Stimulated activated CD8-positive, alpha-beta memory T cell treated with anti-CD3 and anti-CD28 coated beads, Interleukin-7, amount 100 ng/mL, for 24 hours (primary cell): ENCODE measurements around the gene OR1F1.
"Not testable (repeated sequence)": the region's sequence is repeated elsewhere in the genome, so short reads cannot be mapped to it uniquely, and the experiment has no call there.

ENCODE experiments used
- DNase-seq: peaks from one replicate; pipeline ENCODE4 v3.0.0-alpha.2; 2020; ENCODE audit warnings: low read depth

The OR1F1 gene

DNA sequence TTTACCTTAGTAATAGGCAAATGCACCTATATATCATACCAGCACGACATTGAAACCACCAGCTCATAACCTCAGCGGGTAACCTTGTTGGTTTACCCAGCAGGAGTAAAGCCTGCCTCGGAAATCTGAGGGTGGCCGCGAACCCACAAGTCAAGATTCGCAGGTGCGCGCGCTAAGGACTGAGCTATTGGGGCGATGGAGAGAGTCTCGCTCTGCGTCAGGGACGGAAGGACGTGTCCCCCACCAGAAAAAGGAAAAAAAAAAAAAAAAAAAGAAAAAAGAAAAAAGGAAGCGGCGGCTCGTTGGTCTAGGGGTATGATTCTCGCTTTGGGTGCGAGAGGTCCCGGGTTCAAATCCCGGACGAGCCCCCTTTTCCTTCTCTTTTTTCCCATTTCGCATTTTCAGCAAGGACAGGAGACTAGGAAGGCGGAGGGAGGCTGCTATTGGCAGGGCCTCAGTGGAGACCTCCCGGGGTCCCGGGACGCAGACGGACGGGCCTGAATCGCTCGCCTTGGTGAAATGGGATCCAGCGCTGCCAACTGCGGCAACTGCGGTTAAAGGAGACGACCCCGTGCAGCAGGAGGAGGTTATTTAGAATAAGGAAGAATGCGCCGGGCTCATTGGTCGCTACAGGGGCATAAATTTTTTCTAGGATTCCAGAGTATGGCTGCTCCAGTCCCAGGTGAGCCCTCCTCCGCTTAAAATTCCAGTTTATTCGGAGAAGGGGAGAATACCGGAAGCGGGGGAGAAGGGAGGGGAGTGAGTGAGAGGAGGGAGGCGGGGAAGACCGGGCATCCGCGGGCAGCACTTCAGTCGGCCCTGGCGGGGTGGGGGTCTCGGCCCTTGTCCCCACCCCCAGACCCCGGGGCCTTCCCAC is at the start of gene OR1F1:
OR1F1 (plus strand) TSS at position 407 of the 877 bp plus-strand sequence.
- DNase-seq = no peak

- DNase-seq = no peak
These were observed 49.7 kb upstream of the OR1F1 start for GRCh38 chr16:3138342-3138741.

DNA sequence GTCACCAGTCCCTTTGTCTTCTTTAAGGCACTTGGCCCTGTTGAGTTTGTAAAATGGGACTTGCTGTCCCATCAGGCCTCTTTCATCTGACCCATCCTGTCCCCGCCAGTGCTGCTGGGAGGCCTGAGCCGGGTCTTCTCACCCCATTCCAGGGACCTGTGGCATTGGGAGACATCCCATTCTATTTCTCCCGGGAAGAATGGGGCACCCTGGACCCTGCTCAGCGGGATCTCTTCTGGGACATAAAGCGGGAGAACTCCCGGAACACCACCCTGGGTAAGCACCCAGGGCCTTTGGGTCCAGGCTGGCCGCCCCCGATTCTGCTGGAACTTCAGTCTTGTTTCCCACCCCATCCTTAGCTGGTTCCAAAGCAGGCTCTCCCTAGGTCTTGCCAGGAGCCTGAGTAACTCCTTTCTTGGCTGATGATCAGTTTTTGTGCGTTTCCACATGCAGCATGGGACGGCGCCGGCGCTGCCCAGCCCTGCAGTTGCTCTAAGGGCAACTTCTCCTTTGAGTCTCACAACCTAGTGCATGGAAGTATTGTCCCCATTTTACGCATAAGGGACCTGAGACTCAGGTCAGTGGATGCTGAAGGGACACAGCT is 49.1 kb upstream of the OR1F1 start:
- no peak for DNase-seq

- not testable (repeated sequence) for DNase-seq
These were observed 48.4 kb upstream of the OR1F1 start for GRCh38 chr16:3139561-3139960.

- DNase-seq = no peak
These were observed 47.2 kb upstream of the OR1F1 start for GRCh38 chr16:3140603-3141427.

DNA sequence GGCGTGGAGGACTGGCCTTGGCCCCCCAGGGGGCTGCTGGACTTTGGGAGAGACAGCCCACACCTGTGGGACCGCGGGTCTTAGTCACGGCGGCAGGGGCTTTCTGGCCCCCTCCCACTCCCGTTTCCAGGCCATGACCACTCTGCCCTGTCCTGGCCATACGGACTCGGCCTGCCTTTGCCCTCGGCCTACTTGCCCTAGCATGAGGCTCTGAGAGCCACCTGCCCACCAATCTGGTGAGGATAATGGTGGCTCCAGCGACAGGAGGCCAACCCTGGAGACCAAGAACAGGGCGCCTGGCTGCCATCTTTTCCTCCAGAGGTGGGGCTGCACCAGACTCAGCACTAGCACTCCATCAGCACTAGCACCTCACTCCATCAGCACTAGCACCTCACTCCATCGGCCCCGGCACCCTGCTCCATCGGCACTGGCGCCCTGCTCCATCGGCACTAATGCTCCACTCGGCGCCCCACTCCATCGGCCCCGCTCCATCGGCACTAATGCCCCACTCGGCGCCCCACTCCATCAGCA is 46.2 kb upstream of the OR1F1 start:
- DNase-seq = no peak

- DNase-seq = no peak
These were observed 45.7 kb upstream of the OR1F1 start for GRCh38 chr16:3142327-3142726.

- no peak for DNase-seq
These were observed 45.2 kb upstream of the OR1F1 start for GRCh38 chr16:3142770-3143169.

- DNase-seq = no peak
These were observed 44.8 kb upstream of the OR1F1 start for GRCh38 chr16:3143189-3143588.

- DNase-seq = no peak
These were observed 44.2 kb upstream of the OR1F1 start for GRCh38 chr16:3143598-3144320.

GRCh38 chr16:3144321-3144983 is 43.6 kb upstream of the OR1F1 start:
- no peak for DNase-seq

- DNase-seq = no peak
These were observed 42.9 kb upstream of the OR1F1 start for GRCh38 chr16:3145151-3145550.

- no peak for DNase-seq
These were observed 42.3 kb upstream of the OR1F1 start for GRCh38 chr16:3145660-3146059.

- no peak for DNase-seq
These were observed 40.8 kb upstream of the OR1F1 start for GRCh38 chr16:3147046-3147756.

DNA sequence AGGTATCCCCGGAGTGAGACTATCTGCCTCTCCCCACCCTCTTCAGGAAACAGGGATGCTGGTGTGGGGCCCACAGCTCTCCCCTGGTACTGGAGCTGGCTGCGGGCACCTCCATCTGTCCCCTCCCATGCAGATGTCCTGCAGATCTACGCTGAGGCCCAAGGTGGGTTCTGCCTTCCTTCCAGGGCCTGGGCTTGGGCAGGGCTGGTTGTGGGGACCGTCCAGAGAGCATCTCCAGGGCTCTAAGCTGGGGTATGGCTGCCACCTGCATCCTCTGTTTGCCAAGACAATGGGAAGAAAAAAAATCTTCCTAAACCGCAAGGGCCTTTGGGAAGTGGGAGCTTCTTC is 40.3 kb upstream of the OR1F1 start:
- DNase-seq = no peak

DNA sequence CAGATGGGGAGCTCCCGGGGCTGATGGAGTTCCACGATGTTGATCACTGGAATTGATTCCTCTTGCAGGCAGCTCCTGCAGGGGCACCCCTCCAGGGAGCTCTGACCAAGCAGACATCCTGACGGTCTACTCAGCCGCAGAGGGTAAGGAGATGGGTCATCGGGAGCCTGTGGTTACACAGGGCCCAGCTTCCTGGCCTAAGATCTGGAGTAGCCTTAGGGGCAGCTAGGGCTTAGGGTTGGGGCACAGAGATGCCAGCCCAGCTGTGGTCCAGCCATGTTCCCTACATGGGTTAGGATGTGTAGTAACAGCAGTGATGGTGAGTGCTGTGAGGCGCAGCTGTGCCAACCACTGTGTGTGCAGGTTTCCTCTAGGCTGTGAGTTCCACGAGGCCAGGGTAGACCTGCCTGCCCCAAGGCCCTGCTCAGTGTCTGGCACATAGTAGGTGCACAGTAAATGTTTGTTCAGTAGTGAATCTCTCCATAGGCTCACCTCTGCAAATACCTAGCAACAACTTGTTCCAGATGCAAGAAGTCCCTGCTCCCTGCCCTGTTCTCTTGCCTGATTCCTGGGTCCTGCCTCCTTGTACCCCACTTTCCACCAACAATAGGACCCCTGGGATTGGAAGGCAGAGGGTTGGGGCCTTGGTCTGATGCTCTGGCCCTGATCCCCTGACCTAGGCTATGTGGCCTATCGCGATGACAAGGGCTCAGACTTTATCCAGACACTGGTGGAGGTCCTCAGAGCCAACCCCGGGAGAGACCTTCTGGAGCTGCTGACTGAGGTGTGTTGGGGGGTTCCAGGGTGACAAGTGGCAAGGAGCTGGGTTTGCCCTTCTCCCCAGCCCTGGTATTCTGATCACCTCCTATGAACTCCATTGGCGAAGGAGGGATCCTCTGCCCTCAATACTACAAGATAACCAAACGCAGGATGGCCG is 39.5 kb upstream of the OR1F1 start:
- no peak for DNase-seq

DNA sequence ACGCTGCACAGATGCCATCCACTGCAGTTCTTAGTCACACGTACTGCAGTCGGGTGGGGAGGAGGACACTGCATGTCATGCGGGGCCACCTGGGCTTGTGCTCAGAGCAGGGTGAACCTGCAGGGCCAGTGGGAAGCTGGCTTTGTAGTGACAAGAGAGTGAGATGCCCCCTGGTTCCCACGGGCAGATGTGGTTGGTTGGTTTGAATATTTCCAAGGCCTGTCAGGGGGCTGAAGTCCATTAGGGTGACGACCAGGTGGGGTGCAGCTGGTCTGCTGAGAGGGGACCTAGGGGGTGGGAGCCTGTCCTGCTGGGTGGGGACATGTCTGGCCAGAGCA is 38.8 kb upstream of the OR1F1 start:
- DNase-seq = no peak

- DNase-seq = no peak
These were observed 38.2 kb upstream of the OR1F1 start for GRCh38 chr16:3149630-3150345.
